Heart right ventricle (tissue), 16 donors: ENCODE data around the gene UCHL1. TPM values are rescaled to one million over a fixed set of nuclear protein-coding genes. Genes with fewer than 3 reads are reported as not detected.

Experiments
- ATAC-seq, 8 donors: fragments of 200-7000 bp; cut with Tn5 transposase; one replicate each; pipeline ENCODE4 v1.9.1; 2020; ENCODE audit warnings: mild to moderate bottlenecking in 8 of 8, moderate library complexity in 8 of 8, moderate number of reproducible peaks in 1 of 8
- DNase-seq, 2 donors: peaks; one replicate each; pipeline ENCODE4 v3.0.0-alpha.2; 2020
- H3K27ac ChIP-seq, 10 donors: fragments of 200-600 bp; sonication (generic) in 2 of 10; one replicate each; pipeline versions ENCODE4 v1.5.0 to v1.8.0; 2020 to 2022; ENCODE audit warnings: mild to moderate bottlenecking in 3 of 10
- H3K27me3 ChIP-seq, 7 donors: fragments of 200-600 bp; one replicate each; pipeline ENCODE4 v1.8.0; 2021 to 2022; ENCODE audit warnings: mild to moderate bottlenecking in 2 of 7
- H3K36me3 ChIP-seq, 9 donors: fragments of 200-600 bp; sonication (generic) in 1 of 9; one replicate each; pipeline versions ENCODE4 v1.5.0 to v1.8.0; 2020 to 2022; ENCODE audit warnings: mild to moderate bottlenecking in 2 of 9
- H3K4me1 ChIP-seq, 9 donors: fragments of 200-600 bp; sonication (generic) in 1 of 9; one replicate each; pipeline versions ENCODE4 v1.5.0 to v1.8.0; 2020 to 2022; ENCODE audit warnings: mild to moderate bottlenecking in 4 of 9
- H3K4me3 ChIP-seq, 10 donors: fragments of 200-600 bp; sonication (generic) in 2 of 10; one replicate each; pipeline versions ENCODE4 v1.5.0 to v1.8.0; 2020 to 2022; ENCODE audit warnings: mild to moderate bottlenecking in 7 of 10, moderate library complexity in 2 of 10
- H3K9me3 ChIP-seq, 11 donors: fragments of 200-600 bp in 10 of 11; sonication (generic) in 2 of 11; one replicate each; pipeline versions ENCODE4 v1.5.0 to v1.8.0; 2013 to 2022; ENCODE audit warnings: mild to moderate bottlenecking in 2 of 11, control low read depth in 1 of 11, moderate library complexity in 1 of 11
- CTCF ChIP-seq, 9 donors: fragments of 200-600 bp; sonication (generic) in 2 of 9; IDR thresholded peaks; one replicate each; pipeline versions ENCODE4 v1.5.0 to v1.8.0; 2021 to 2022; ENCODE audit warnings: antibody characterized with exemption in 9 of 9, mild to moderate bottlenecking in 5 of 9, moderate library complexity in 1 of 9
- WGBS, 2 donors: extraction: QIAGEN DNeasy Blood & Tissue Kit; methylation state at CpG; one replicate each; pipeline ENCODE4 v1.1.7; 2013; ENCODE audit warnings: inconsistent platforms in 1 of 2; 5-methylcytosine and 5-hydroxymethylcytosine counted together
- intact Hi-C, 10 donors: fragments of 100-400 bp; cut with DNase I; formaldehyde crosslinking; loops; one replicate each; pipeline versions ENCODE4 v1.11.1 to v1.14.2; 2022
- polyA plus RNA-seq, 2 donors: library from polyadenylated mRNA; stranded (reverse); fragments of 200-250 nt; gene quantifications; one replicate each; pipeline ENCODE4 v1.2.3, GENCODE V29; 2013
- total RNA-seq, 10 donors: library from RNA; stranded (reverse); fragmentation: NEBNext Ultra II Directional in 3 of 10; extraction: Animal tissue kit (Norgen Biotek cat#: 25700) in 3 of 10; gene quantifications; one replicate each; pipeline versions ENCODE4 v1.2.1 to v1.2.4, GENCODE V29; 2021 to 2023
- donor health status: Arrhythmogenic right ventricular cardiomyopathy.
- donor health status: ischemic (EF 13 %, LVEDD 7.1; RV severe dilation, severe dysfunction).
- donor health status: healthy with polysubstance abuse.
- donor health status: DM: no; HTN: yes; CAD: no.
- donor health status: DM: no; HTN: no; CAD: no.
- donor health status: ischemic (EF 25% LVEDD 6.9; RV normal size, moderate dysfunction).
- donor health status: ischemic (EF 25% LVEDD 5.7; RV mildly dilated, moderate dysfunction).
- donor health status: healthy.
- donor health status: DM: yes; HTN: yes; CAD: no.
- donor health status: Ischemic cardiomyopathy.
- donor health status: ischemic (EF 35%, LVEDD 5.7; RV mildly dilated, moderate dysfunction).
- donor health status: nonischemic (EF 11% LVEDD 7.7; RV severe dilation, severe dysfunction).
- donor health status: DM: yes; HTN: yes; CAD: no.
- donor health status: PGD.
- donor health status: ischemic (EF 29% LVEDD 5.4; RV normal size, mild dysfunction).
- donor health status: nonischemic (EF 23%, LVEDD 6.1; RV moderate dilation, normal function).

Gene UCHL1
- total and polyA plus RNA-seq, 12 donors: 3.2 to 75.9 (median 10.3) TPM

- DNase-seq (peak; percentile 25 to 45), ATAC-seq (peak in 7 of 8 donors; percentile 71 to 93 (median 88))
- intact Hi-C loops: loop anchor here in 4 of 10 donors (2.0 to 10.0 kb wide), 4 partner anchors 70 to 244 kb away; partner anchors contain the start of gene LIMCH1 (in 1 of the 4)
- WGBS, 2 donors: 48 to 68% methylated on average over 4 of the region's 4 CpGs
- no peak for TF ChIP-seq CTCF (IDR thresholded peaks at IDR 0.05)
- Histone ChIP-seq H3K36me3 (no peaks in the 10 kb centered on the region), H3K4me1 (peaks cover 0 to 20% (median 0%) of the 10 kb centered on the region in 9 donors), H3K4me3 (peak overlapping the region in 1 of 10 donors; percentile 8), H3K27ac (peak overlapping the region in 8 of 10 donors; percentile 22 to 69 (median 52)), H3K9me3 (peaks cover 0 to 28% (median 6%) of the 10 kb centered on the region in 11 donors), H3K27me3 (no peaks in the 10 kb centered on the region)
Observed at GRCh38 chr4:41290479-41290878, 33.8 kb downstream of the UCHL1 start.

- peaks cover 0 to 29% (median 0%) of the 10 kb centered on the region in 9 donors for H3K4me1 ChIP-seq
- WGBS, 2 donors: 92 to 94% methylated on average over 7 of the region's 7 CpGs
- peaks cover 0 to 15% (median 6%) of the 10 kb centered on the region in 11 donors for H3K9me3 ChIP-seq
- no peaks in the 10 kb centered on the region for H3K36me3 ChIP-seq
- no peak for TF ChIP-seq CTCF (IDR thresholded peaks at IDR 0.05)
- DNase-seq (no peak), ATAC-seq (no peak)
- H3K27me3 ChIP-seq: no peaks in the 10 kb centered on the region
- intact Hi-C loops: loop anchor here in 3 of 10 donors (10.0 kb wide), 3 partner anchors 140 to 240 kb away; partner anchors contain the start of gene LIMCH1 (in 1 of the 3)
- H3K27ac ChIP-seq: no peak overlapping the region
- no peak overlapping the region for H3K4me3 ChIP-seq
Observed at GRCh38 chr4:41294445-41295062, 37.8 kb downstream of the UCHL1 start.

GRCh38 chr4:41296995-41297394 lies 40.3 kb downstream of the UCHL1 start:
- no peak for ATAC-seq
- no peaks in the 10 kb centered on the region for H3K36me3 ChIP-seq

GRCh38 chr4:41297832-41298231 lies 41.1 kb downstream of the UCHL1 start:
- intact Hi-C loops: loop anchor here in 3 of 10 donors (10.0 kb wide), 3 partner anchors 137 to 237 kb away; partner anchors contain the start of gene LIMCH1 (in 1 of the 3)
- no peaks in the 10 kb centered on the region for H3K36me3 ChIP-seq
- H3K27ac ChIP-seq: peak overlapping the region in 1 of 10 donors; percentile 27
- peaks cover 0 to 16% (median 0%) of the 10 kb centered on the region in 9 donors for H3K4me1 ChIP-seq
- H3K9me3 ChIP-seq: peaks cover 0 to 15% (median 6%) of the 10 kb centered on the region in 11 donors
- DNase-seq (no peak), ATAC-seq (peak in 1 of 8 donors; percentile 58)
- 15 to 21% methylated on average over 2 of the region's 2 CpGs for WGBS, 2 donors
- no peaks in the 10 kb centered on the region for H3K27me3 ChIP-seq
- TF ChIP-seq CTCF (IDR thresholded peaks at IDR 0.05): no peak
- H3K4me3 ChIP-seq: no peak overlapping the region

More at GRCh38 chr4:41296995-41297394, 40.3 kb downstream of the UCHL1 start:
- intact Hi-C loops: loop anchor here in 3 of 10 donors (10.0 kb wide), 3 partner anchors 138 to 238 kb away; partner anchors contain the start of gene LIMCH1 (in 1 of the 3)
- H3K9me3 ChIP-seq: peaks cover 0 to 15% (median 6%) of the 10 kb centered on the region in 11 donors
- H3K27me3 ChIP-seq: no peaks in the 10 kb centered on the region
- peaks cover 0 to 16% (median 0%) of the 10 kb centered on the region in 9 donors for H3K4me1 ChIP-seq
- no peak overlapping the region for H3K4me3 ChIP-seq
- no peak overlapping the region for H3K27ac ChIP-seq
- no peak for DNase-seq
- no peak for TF ChIP-seq CTCF (IDR thresholded peaks at IDR 0.05)
- 53 to 81% methylated on average over 1 of the region's 1 CpG for WGBS, 2 donors
